GM18909 (cell line): Measurements from ENCODE around the gene TMEM51.

Experiments used
- ATAC-seq: cut with Tn5 transposase; IDR thresholded peaks from one replicate; pipeline ENCODE4 v1.9.1; 2021; ENCODE audit warnings: mild to moderate bottlenecking; ENCODE audit not compliant: unreplicated experiment, poor library complexity

TMEM51 gene

DNA sequence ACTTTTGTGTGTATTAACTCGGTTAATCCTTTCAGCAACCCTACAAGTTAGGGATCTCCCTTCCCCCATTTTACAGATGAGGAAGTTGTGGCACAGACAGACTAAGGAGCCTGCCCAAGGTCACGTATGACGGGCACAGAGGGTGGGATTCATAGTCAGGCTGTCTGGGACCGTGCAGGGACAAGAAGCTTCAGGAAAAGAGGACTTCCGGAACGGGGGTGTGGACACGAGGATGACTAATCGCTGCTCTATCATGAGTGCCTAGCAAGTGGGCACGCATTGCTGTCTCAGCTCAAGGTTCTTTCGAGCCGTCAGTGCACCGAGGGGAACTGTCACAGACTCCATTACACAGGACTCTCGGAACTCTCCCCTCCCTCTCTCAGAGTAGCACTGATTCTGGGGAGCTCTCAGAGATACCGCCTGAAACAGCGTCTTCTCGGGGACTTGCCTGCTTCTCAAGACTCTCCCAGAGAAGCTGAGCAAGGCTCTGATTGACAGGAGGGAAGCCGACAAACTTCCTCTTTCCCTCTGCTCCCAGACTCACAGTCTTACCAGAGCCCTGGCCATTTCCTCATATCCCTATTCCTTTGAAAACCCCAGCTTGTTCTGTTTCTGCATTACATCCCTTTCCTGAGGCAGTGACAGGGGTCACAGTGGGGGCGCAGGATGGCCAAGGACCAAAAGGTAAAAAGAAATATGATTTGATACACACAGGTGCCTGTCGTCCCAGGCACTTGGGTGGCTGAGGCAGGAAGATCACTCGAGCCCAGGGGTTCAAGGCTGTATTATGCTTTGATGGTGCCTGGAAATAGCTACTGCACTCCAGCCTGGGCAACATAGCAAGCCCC lies 107.8 kb downstream of the TMEM51 start:
- ATAC-seq: peak; percentile 44

GRCh38 chr1:15262003-15262377 lies 108.4 kb downstream of the TMEM51 start:
- no peak for ATAC-seq

GRCh38 chr1:15262706-15263105 lies 109.2 kb downstream of the TMEM51 start:
- no peak for ATAC-seq

DNA sequence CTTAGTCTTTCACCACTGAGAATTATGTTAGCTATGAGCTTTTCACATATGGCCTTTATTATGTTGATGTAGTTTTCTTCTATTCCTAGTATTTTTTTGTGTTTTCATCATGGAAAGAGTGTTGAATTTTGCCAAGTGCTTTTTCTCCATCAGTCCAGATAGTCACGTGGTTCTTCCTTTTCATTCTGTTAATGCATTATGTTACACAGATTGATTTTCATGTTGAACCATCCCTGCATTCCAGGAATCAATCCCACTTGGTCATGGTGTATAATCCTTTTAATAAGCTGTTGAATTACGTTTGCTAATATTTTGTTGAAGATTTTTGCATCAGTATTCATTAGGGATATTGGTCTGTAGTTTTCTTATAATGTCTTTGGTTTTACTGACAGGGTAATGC lies 111.2 kb downstream of the TMEM51 start:
- no peak for ATAC-seq
